Fibroblast of skin of abdomen (primary cell): Measurements from ENCODE around the gene RAB3C.
"Not testable (repeated sequence)": the region's sequence is repeated elsewhere in the genome, so short reads cannot be mapped to it uniquely, and the experiment has no call there.

Experiments used
- DNase-seq: peaks from one replicate; pipeline ENCODE4 v3.0.0-alpha.2; 2013

Gene RAB3C

GRCh38 chr5:58675341-58675740 is 92.5 kb downstream of the RAB3C start:
- no peak for DNase-seq

GRCh38 chr5:58677650-58678049 is 94.8 kb downstream of the RAB3C start:
- no peak for DNase-seq

- DNase-seq, result no peak
Observed at GRCh38 chr5:58680503-58680902, 97.6 kb downstream of the RAB3C start.

GRCh38 chr5:58681943-58682342 is 99.1 kb downstream of the RAB3C start:
- DNase-seq, result no peak

- DNase-seq, result no peak
Observed at GRCh38 chr5:58683567-58683966, 100.7 kb downstream of the RAB3C start.

- DNase-seq, result no peak
Observed at GRCh38 chr5:58687079-58687478, 104.2 kb downstream of the RAB3C start.

GRCh38 chr5:58687595-58687994 is 104.7 kb downstream of the RAB3C start:
- DNase-seq, result no peak

GRCh38 chr5:58699088-58699761 is 116.3 kb downstream of the RAB3C start:
- DNase-seq, result not testable (repeated sequence)

- no peak for DNase-seq
Observed at GRCh38 chr5:58699762-58700118, 116.9 kb downstream of the RAB3C start.

GRCh38 chr5:58703925-58704555 is 121.2 kb downstream of the RAB3C start:
- no peak for DNase-seq

- no peak for DNase-seq
Observed at GRCh38 chr5:58706736-58707135, 123.9 kb downstream of the RAB3C start.

GRCh38 chr5:58708456-58708855 is 125.6 kb downstream of the RAB3C start:
- no peak for DNase-seq

GRCh38 chr5:58710425-58710824 is 127.5 kb downstream of the RAB3C start:
- DNase-seq, result not testable (repeated sequence)

- no peak for DNase-seq
Observed at GRCh38 chr5:58710871-58711270, 128.0 kb downstream of the RAB3C start.

GRCh38 chr5:58711965-58712364 is 129.1 kb downstream of the RAB3C start:
- DNase-seq, result no peak

- DNase-seq, result no peak
Observed at GRCh38 chr5:58714046-58714445, 131.2 kb downstream of the RAB3C start.

GRCh38 chr5:58715997-58716656 is 133.3 kb downstream of the RAB3C start:
- no peak for DNase-seq

- no peak for DNase-seq
Observed at GRCh38 chr5:58716713-58717112, 133.8 kb downstream of the RAB3C start.

- DNase-seq, result no peak
Observed at GRCh38 chr5:58717303-58718007, 134.6 kb downstream of the RAB3C start.

- no peak for DNase-seq
Observed at GRCh38 chr5:58718269-58718978, 135.5 kb downstream of the RAB3C start.

- DNase-seq, result no peak
Observed at GRCh38 chr5:58722160-58722559, 139.3 kb downstream of the RAB3C start.

GRCh38 chr5:58724992-58725391 is 142.1 kb downstream of the RAB3C start:
- no peak for DNase-seq

GRCh38 chr5:58731641-58732040 is 148.8 kb downstream of the RAB3C start:
- DNase-seq, result no peak
